GM12878 (cell line): ENCODE measurements around the gene PRDM16. TPM values are rescaled to one million over a fixed set of nuclear protein-coding genes. Genes with fewer than 3 reads are reported as not detected.

Experiments used
- ATAC-seq: fragments of 200-7000 bp; cut with Tn5 transposase; 3 replicates; pipeline ENCODE4 v1.9.1; 2020; ENCODE audit warnings: mild to moderate bottlenecking, moderate library complexity
- BruUV-seq: library from RNA; stranded (reverse); fragments of 400-500 nt; replicated peaks from 2 replicates; lab custom pipeline; 2021; lab: Mats Ljungman, UMichigan
- CTCF ChIA-PET: fragments of 300-600 bp; sonication (Branson Sonifier 250); formaldehyde crosslinking; extraction: SDS; loops from one replicate; lab custom pipeline; 2021; ENCODE audit warnings: inconsistent platforms; lab: Yijun Ruan, JAX
- POLR2A ChIA-PET: fragments of 350-600 bp; formaldehyde crosslinking; extraction: SDS; loops from one replicate; lab custom pipeline; 2021; ENCODE audit warnings: inconsistent platforms; lab: Charles Lee
- RAD21 ChIA-PET: fragments of 300-600 bp; sonication (Branson Sonifier 250); formaldehyde crosslinking; loops from one replicate; lab custom pipeline; 2023; ENCODE audit warnings: antibody characterized with exemption; ENCODE audit not compliant: unreplicated experiment; lab: Charles Lee
- SMC1A ChIA-PET: fragments of 300-600 bp; sonication (Branson Sonifier 250); formaldehyde crosslinking; loops from one replicate; lab custom pipeline; 2023; ENCODE audit not compliant: unreplicated experiment, uncharacterized antibody; lab: Charles Lee
- DNase-seq: peaks from one replicate; pipeline ENCODE4 v3.0.0-alpha.2; 2011; ENCODE audit warnings: low read depth, low spot score
- FAIRE-seq: peaks from 3 replicates; lab custom pipeline; 2011; peaks lifted over from hg19 to GRCh38; lab: Jason Lieb, UNC
- H2AFZ ChIP-seq: 2 replicates; pipeline ENCODE4 v1.6.0; 2011; ENCODE audit warnings: low read depth, low read length, control low read depth; ENCODE audit not compliant: control insufficient read depth
- H3K27ac ChIP-seq: 2 replicates; pipeline ENCODE4 v1.5.1; 2011; ENCODE audit warnings: control low read depth; ENCODE audit not compliant: control insufficient read depth, insufficient read depth
- H3K27me3 ChIP-seq, 2 experiments: replicated peaks in 1 of 2; 2 replicates each; pipeline versions ENCODE4 v1.6.0 to v1.6.1; 2011; ENCODE audit warnings: low read length in 1 of 2; ENCODE audit not compliant: control insufficient read depth in 2 of 2, insufficient read depth in 2 of 2
- H3K36me3 ChIP-seq, 2 experiments: 2 replicates each; pipeline ENCODE4 v1.5.1; 2011; ENCODE audit warnings: low read length in 1 of 2; ENCODE audit not compliant: control insufficient read depth in 2 of 2, insufficient read depth in 2 of 2
- H3K4me1 ChIP-seq: 2 replicates; pipeline ENCODE4 v1.6.1; 2011; ENCODE audit warnings: mild to moderate bottlenecking, low read length, moderate library complexity, mixed read lengths; ENCODE audit not compliant: control insufficient read depth, insufficient read depth
- H3K4me2 ChIP-seq: 2 replicates; pipeline ENCODE4 v1.6.0; 2011; ENCODE audit warnings: control low read depth; ENCODE audit not compliant: control insufficient read depth, insufficient read depth
- H3K4me3 ChIP-seq: fragments of 200-600 bp; sonication (generic); 2 replicates; pipeline ENCODE4 v1.5.1; 2016
- H3K79me2 ChIP-seq: 2 replicates; pipeline ENCODE4 v1.6.0; 2011; ENCODE audit warnings: low read length; ENCODE audit not compliant: control insufficient read depth, insufficient read depth
- H3K9ac ChIP-seq: 2 replicates; pipeline ENCODE4 v1.8.0; 2011; ENCODE audit warnings: low read length, control low read depth, mixed read lengths; ENCODE audit not compliant: control insufficient read depth, insufficient read depth
- H3K9me3 ChIP-seq: replicated peaks from 3 replicates; pipeline ENCODE4 v1.5.1; 2011; ENCODE audit warnings: mild to moderate bottlenecking, low read length; ENCODE audit not compliant: control insufficient read depth, insufficient read depth
- H4K20me1 ChIP-seq: 2 replicates; pipeline ENCODE4 v1.6.0; 2011; ENCODE audit not compliant: control insufficient read depth, insufficient read depth
- ASH2L ChIP-seq: fragments of 300-600, 200-600 bp; sonication (generic); IDR thresholded peaks from 2 replicates; pipeline ENCODE4 v1.6.1; 2017; ENCODE audit warnings: low read depth, mild to moderate bottlenecking, borderline replicate concordance
- CHD4 ChIP-seq: fragments of 200-600 bp; sonication (generic); IDR thresholded peaks from 2 replicates; pipeline ENCODE4 v1.6.1; 2016; ENCODE audit warnings: mild to moderate bottlenecking
- HDAC2 ChIP-seq: fragments of 200-600 bp; sonication (generic); IDR thresholded peaks from 2 replicates; pipeline ENCODE4 v1.6.1; 2017
- NBN ChIP-seq: fragments of 450-650 bp; IDR thresholded peaks from 2 replicates; pipeline ENCODE4 v1.6.1; 2016
- NFXL1 ChIP-seq: fragments of 450-650 bp; IDR thresholded peaks from 2 replicates; pipeline ENCODE4 v1.6.1; 2017; ENCODE audit warnings: antibody characterized with exemption, mild to moderate bottlenecking, borderline replicate concordance
- NFYB ChIP-seq: IDR thresholded peaks from 2 replicates; pipeline ENCODE4 v1.6.1; 2011; ENCODE audit warnings: low read depth, mild to moderate bottlenecking, low read length, improper control_type of control experiment, moderate library complexity; ENCODE audit not compliant: insufficient read depth
- RBBP5 ChIP-seq: fragments of 200-600 bp; sonication (generic); conservative IDR thresholded peaks from 2 replicates; pipeline ENCODE4 v1.6.1; 2016
- RCOR1 ChIP-seq: conservative IDR thresholded peaks from 2 replicates; pipeline ENCODE4 v1.6.1; 2012; ENCODE audit warnings: low read depth, low read length, improper control_type of control experiment
- SUZ12 ChIP-seq: fragments of 200-600 bp; sonication (generic); IDR thresholded peaks from one replicate; pipeline ENCODE4 v1.6.1; 2018; ENCODE audit warnings: antibody characterized with exemption, mild to moderate bottlenecking; ENCODE audit not compliant: unreplicated experiment
- TCF7 ChIP-seq: IDR thresholded peaks from 2 replicates; pipeline ENCODE4 v1.6.1; 2014; ENCODE audit warnings: antibody characterized with exemption, borderline replicate concordance
- YY1 ChIP-seq: IDR thresholded peaks from 2 replicates; pipeline ENCODE4 v1.6.1; 2011; ENCODE audit warnings: low read depth, mild to moderate bottlenecking, low read length
- ZNF217 ChIP-seq: fragments of 450-650 bp; IDR thresholded peaks from 2 replicates; pipeline ENCODE4 v1.6.1; 2017; ENCODE audit warnings: antibody characterized with exemption, mild to moderate bottlenecking
- WGBS: methylation state at CpG from one replicate; pipeline ENCODE4 v1.1.6; 2016; ENCODE audit warnings: low lambda C conversion rate; ENCODE audit not compliant: insufficient replicate concordance, insufficient coverage; ENCODE audit errors: missing lambda C conversion rate; 5-methylcytosine and 5-hydroxymethylcytosine counted together
- in situ Hi-C: fragments of 300-500 bp; cut with MboI; formaldehyde crosslinking; loops from 9 replicates; pipeline ENCODE4 v1.14.3; 2018; ENCODE audit warnings: mixed read lengths
- intact Hi-C: fragments of 100-400 bp; cut with micrococcal nuclease; formaldehyde crosslinking; loops from one replicate; pipeline ENCODE4 v1.14.2; 2022; ENCODE audit not compliant: unreplicated experiment
- polyA plus RNA-seq, 11 experiments: library from polyadenylated mRNA; depleted of rRNA in 4 of 11; unstranded in 6 of 11; stranded (reverse) in 5 of 11; fragments of >200 nt; fragmentation: Nextera tagmentation in 4 of 11; fragmentation: Illumina TruSeq in 1 of 11; extraction: Ambion mirVana in 4 of 11; extraction: Trizol in 1 of 11; gene quantifications; 1 replicate in 1 of 11; 2 replicates in 10 of 11; pipeline versions ENCODE4 v1.2.1 to v1.2.3, GENCODE V29; 2011 to 2016; ENCODE audit warnings: inconsistent platforms in 2 of 11, missing spikeins in 2 of 11, low read depth in 1 of 11
- total RNA-seq, 4 experiments: library from RNA; depleted of rRNA in 3 of 4; stranded (reverse); fragments of >200 nt in 3 of 4; fragmentation: Illumina TruSeq in 1 of 4; extraction: Trizol in 1 of 4; gene quantifications; 2 replicates each; pipeline versions ENCODE4 v1.2.1 to v1.2.3, GENCODE V29; 2013 to 2021
- TF ChIP-seq, protein P1 (sequence below): IDR thresholded peaks from 2 replicates; pipeline ENCODE4 v1.6.1; 2011; ENCODE audit warnings: borderline replicate concordance, low read depth, mild to moderate bottlenecking, moderate library complexity, low read length; ENCODE audit not compliant: insufficient read depth, poor library complexity, severe bottlenecking
- TF ChIP-seq, protein P2 (sequence below): IDR thresholded peaks from 2 replicates; pipeline ENCODE4 v1.6.1; 2011; ENCODE audit warnings: low read depth, mild to moderate bottlenecking, low read length, moderate library complexity, borderline replicate concordance; ENCODE audit errors: extremely low read depth
- TF ChIP-seq, protein P3 (sequence below): fragments of 450-650 bp; IDR thresholded peaks from 2 replicates; pipeline ENCODE4 v1.6.1; 2017; ENCODE audit warnings: antibody characterized with exemption, mild to moderate bottlenecking, moderate library complexity
- TF ChIP-seq, protein P4 (sequence below): fragments of 450-650 bp; IDR thresholded peaks from 2 replicates; pipeline ENCODE4 v1.6.1; 2016; ENCODE audit warnings: mild to moderate bottlenecking
- TF ChIP-seq, protein P5 (sequence below): IDR thresholded peaks from 2 replicates; pipeline ENCODE4 v1.6.1; 2011; ENCODE audit warnings: borderline replicate concordance, low read depth, mild to moderate bottlenecking, moderate library complexity, mixed read lengths, low read length; ENCODE audit not compliant: insufficient read depth; ENCODE audit errors: extremely low read length

Gene PRDM16
- total and polyA plus RNA-seq, 10 of the 15 experiments (the other 5 are each of a cell fraction or from before 2014, with no cell fraction given) = 0.03 TPM; not detected in 9

DNA sequence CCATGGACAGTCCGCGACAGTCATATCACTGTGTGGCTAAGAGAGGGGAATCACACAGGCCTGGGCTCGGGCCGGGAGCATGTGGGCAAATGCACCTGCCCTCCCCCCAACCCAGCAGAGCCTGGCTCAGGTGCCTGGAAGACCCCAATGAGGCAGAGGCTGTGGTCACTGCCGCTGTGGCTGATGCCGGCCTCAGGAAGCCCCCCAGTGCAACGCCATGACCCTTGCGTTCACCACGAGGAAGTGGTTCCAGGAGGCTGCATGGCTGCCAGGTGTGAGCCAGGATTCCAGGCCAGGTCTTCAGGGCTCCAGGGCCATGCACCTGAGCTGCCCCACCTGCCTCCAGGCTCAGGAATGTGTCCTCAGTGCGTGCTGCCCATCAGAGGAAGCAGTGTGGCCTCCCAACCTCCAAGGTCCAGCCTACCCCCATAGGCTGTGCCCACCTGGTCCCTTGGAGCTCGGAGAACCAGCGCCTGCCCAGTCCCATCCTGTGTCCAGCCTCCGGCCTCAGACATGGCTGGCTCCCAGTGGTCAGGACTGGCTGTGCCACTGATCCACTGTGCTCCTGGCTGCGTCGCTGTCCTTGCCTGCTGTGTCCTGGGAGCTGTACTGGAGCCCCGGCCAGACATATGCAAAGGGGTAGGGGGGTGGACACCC, 393.5 kb downstream of the PRDM16 start:
- WGBS = 27% methylated on average over 16 of the region's 16 CpGs
- H3K9ac ChIP-seq = no peak overlapping the region
- H3K79me2 ChIP-seq = no peaks in the 10 kb centered on the region
- H4K20me1 ChIP-seq = no peaks in the 10 kb centered on the region
- no peak for DNase-seq
- H3K27ac ChIP-seq = no peak overlapping the region
- in situ Hi-C loops (no loop called here), intact Hi-C loops (no loop called here)
- BruUV-seq = no TSS peak
- no peaks in the 10 kb centered on the region; a peak in 1 of 4 replicates for H3K27me3 ChIP-seq
- SMC1A ChIA-PET = no interaction called here
- ATAC-seq = no peak
- FAIRE-seq = no peak
- H3K4me3 ChIP-seq = no peak overlapping the region
- no peak overlapping the region for H2AFZ ChIP-seq
- H3K4me2 ChIP-seq = no peak overlapping the region
- RAD21 ChIA-PET = no interaction called here
- POLR2A ChIA-PET = no interaction called here
- no peaks in the 10 kb centered on the region for H3K4me1 ChIP-seq
- CTCF ChIA-PET = no interaction called here
- H3K9me3 ChIP-seq = no peaks in the 10 kb centered on the region
- no peaks in the 10 kb centered on the region for H3K36me3 ChIP-seq
- TF ChIP-seq CHD4 (no peak), ASH2L (no peak), YY1 (no peak), HDAC2 (no peak), NFXL1 (no peak), NFYB (no peak), NBN (no peak), SUZ12 (no peak), RCOR1 (no peak), ZNF217 (no peak), TCF7 (no peak), RBBP5 (no peak)
- TF ChIP-seq, protein P1, sequence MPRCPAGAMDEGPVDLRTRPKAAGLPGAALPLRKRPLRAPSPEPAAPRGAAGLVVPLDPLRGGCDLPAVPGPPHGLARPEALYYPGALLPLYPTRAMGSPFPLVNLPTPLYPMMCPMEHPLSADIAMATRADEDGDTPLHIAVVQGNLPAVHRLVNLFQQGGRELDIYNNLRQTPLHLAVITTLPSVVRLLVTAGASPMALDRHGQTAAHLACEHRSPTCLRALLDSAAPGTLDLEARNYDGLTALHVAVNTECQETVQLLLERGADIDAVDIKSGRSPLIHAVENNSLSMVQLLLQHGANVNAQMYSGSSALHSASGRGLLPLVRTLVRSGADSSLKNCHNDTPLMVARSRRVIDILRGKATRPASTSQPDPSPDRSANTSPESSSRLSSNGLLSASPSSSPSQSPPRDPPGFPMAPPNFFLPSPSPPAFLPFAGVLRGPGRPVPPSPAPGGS = no peak
- TF ChIP-seq, protein P2, sequence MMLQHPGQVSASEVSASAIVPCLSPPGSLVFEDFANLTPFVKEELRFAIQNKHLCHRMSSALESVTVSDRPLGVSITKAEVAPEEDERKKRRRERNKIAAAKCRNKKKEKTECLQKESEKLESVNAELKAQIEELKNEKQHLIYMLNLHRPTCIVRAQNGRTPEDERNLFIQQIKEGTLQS = no peak
- TF ChIP-seq, protein P3, sequence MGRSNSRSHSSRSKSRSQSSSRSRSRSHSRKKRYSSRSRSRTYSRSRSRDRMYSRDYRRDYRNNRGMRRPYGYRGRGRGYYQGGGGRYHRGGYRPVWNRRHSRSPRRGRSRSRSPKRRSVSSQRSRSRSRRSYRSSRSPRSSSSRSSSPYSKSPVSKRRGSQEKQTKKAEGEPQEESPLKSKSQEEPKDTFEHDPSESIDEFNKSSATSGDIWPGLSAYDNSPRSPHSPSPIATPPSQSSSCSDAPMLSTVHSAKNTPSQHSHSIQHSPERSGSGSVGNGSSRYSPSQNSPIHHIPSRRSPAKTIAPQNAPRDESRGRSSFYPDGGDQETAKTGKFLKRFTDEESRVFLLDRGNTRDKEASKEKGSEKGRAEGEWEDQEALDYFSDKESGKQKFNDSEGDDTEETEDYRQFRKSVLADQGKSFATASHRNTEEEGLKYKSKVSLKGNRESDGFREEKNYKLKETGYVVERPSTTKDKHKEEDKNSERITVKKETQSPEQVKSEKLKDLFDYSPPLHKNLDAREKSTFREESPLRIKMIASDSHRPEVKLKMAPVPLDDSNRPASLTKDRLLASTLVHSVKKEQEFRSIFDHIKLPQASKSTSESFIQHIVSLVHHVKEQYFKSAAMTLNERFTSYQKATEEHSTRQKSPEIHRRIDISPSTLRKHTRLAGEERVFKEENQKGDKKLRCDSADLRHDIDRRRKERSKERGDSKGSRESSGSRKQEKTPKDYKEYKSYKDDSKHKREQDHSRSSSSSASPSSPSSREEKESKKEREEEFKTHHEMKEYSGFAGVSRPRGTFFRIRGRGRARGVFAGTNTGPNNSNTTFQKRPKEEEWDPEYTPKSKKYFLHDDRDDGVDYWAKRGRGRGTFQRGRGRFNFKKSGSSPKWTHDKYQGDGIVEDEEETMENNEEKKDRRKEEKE = no peak
- TF ChIP-seq, protein P4, sequence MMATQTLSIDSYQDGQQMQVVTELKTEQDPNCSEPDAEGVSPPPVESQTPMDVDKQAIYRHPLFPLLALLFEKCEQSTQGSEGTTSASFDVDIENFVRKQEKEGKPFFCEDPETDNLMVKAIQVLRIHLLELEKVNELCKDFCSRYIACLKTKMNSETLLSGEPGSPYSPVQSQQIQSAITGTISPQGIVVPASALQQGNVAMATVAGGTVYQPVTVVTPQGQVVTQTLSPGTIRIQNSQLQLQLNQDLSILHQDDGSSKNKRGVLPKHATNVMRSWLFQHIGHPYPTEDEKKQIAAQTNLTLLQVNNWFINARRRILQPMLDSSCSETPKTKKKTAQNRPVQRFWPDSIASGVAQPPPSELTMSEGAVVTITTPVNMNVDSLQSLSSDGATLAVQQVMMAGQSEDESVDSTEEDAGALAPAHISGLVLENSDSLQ = no peak
- TF ChIP-seq, protein P5, sequence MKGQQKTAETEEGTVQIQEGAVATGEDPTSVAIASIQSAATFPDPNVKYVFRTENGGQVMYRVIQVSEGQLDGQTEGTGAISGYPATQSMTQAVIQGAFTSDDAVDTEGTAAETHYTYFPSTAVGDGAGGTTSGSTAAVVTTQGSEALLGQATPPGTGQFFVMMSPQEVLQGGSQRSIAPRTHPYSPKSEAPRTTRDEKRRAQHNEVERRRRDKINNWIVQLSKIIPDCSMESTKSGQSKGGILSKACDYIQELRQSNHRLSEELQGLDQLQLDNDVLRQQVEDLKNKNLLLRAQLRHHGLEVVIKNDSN = no peak
